ENCODE results near the gene GAB3.

- TF ChIP-seq POLR2A (IDR thresholded peaks at IDR 0.05; ENCODE audit: low read length) (no peak), GATA1 (IDR thresholded peaks at IDR 0.05; ENCODE audit: low read depth, low read length) (no peak)
Measured at GRCh38 chrX:154711264-154711663, 39.6 kb downstream of the GAB3 start.
